HG03469 (cell line): ENCODE measurements around the gene FAM168A.
"Not testable (repeated sequence)": the region's sequence is repeated elsewhere in the genome, so short reads cannot be mapped to it uniquely, and the experiment has no call there.

Experiments
- ATAC-seq: cut with Tn5 transposase; IDR thresholded peaks from one replicate; pipeline ENCODE4 v1.9.1; 2021; ENCODE audit warnings: mild to moderate bottlenecking, moderate library complexity, moderate number of reproducible peaks; ENCODE audit not compliant: unreplicated experiment

FAM168A gene

DNA sequence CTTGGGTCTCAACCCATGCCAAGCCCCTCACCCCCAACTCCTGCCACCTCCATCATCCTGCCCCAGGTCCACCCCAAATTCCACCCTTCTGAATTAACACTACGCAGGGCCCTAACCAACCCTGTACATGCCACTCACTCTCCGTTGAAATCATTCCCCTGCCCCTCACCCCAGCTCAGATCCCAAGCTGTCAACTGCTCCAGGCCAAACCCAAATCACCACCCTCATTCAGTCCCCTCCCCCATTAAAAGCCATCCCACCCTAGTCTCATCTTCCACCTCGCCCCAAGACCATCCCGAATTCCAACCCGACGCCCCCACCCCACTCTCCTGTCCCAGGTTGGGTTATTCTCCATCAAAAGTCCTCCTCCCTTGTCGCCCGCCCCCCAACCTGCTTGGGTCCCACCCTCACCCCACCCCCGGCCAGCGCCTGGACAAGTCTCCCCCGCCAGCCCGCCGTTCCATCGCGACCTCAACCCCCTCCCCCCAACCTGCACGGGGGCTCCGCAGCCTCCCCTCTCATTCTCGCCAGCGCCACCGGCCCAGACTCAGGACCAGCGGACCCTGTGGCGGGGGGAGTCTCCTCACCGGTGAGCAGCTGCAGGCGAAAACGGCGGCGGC, 466 bp downstream of the FAM168A start:
- ATAC-seq, result no peak

DNA sequence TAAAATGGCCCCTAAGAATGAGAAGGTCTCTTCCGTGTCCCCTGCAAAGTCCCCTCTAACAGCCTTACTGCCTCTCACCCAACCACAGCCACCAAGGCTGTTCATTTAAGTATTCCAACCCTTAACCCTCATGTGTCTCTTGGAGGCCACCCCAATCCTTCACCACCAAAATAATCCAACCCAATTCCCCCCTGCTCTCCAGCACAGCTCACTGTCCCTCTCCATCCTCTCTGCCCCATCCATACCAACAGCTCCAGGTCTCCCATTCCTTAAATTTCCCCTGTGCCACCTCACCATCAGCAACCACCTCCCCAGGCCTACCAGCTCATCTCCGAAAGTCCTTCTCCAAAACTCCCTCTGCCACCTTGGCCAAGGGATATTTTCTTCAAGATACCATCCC, 1.4 kb downstream of the FAM168A start:
- ATAC-seq, result no peak

GRCh38 chr11:73592640-73593039, 5.3 kb downstream of the FAM168A start:
- no peak for ATAC-seq

DNA sequence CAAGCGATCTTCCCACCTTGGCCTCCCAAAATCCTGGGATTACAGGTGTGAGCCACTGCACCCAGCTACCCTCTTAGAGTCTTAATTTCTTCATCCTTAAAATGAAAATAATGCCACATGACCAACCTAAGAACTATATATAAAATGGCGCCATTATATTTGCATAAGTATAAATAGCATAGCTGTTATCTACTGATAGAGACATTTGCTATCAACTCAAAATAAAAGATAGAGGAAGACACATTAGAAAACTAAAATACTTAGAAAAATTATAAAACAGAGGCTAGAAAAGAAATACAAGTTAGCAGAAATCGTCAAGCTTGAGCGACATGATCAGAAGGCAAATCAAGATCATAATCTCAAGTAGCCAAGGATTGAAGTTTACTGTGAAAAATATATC, 6.2 kb downstream of the FAM168A start:
- no peak for ATAC-seq

GRCh38 chr11:73590991-73591390, 6.9 kb downstream of the FAM168A start:
- ATAC-seq, result no peak

- no peak for ATAC-seq
These were observed 11.1 kb downstream of the FAM168A start for GRCh38 chr11:73586791-73587190.

- no peak for ATAC-seq
These were observed 11.9 kb downstream of the FAM168A start for GRCh38 chr11:73585834-73586575.

- ATAC-seq, result no peak
These were observed 13.1 kb downstream of the FAM168A start for GRCh38 chr11:73584831-73585230.

- ATAC-seq, result no peak
These were observed 15.3 kb downstream of the FAM168A start for GRCh38 chr11:73582653-73583052.

DNA sequence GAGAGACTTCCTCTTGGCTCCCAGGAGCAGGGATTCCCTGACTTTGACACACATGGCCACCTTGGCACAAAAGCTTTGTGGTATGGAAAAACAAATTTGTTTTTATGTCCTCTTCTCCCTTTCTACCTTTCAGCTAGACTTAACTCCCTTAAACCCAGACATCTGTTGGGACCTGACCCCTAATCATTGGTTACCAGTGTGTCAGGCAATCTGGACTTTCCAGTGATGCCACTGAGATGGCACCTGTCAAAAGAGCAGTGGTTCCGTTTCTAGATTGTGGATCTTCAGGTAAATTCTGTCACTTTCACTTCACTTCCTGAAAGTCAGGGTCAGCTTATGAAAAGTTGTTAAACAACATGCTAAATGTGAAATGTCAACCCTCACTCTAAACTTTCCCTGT, 17.2 kb downstream of the FAM168A start:
- ATAC-seq, result not testable (repeated sequence)

- ATAC-seq, result no peak
These were observed 18.1 kb downstream of the FAM168A start for GRCh38 chr11:73579641-73580434.

DNA sequence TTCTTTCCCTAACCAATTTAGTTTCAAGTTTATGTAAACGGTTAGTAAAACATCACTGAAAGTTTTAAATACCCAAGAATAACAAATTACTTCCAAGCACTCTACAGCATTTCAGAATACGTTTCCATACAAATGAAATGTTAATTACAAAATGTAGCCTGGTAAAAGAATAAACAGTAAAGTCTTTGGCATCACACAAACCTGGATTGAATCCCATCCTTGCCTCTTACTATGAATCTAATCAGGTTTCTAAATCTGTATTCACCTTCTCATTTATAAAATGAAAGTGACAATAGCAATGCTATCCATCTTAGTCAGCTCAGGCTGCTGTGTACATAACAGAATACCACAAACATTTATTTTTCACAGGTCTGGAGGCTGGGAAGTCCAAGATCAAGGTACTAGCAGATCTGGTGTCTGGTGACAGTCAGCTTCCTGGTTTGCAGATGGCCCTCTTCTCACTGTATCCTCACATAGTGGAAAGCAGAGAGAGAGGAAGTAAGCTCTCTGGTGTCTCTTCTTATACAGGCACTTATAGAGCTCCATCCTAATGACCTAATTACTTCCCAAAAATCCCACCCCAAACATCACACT, 19.2 kb downstream of the FAM168A start:
- no peak for ATAC-seq

- ATAC-seq, result no peak
These were observed 20.4 kb downstream of the FAM168A start for GRCh38 chr11:73577496-73577917.

DNA sequence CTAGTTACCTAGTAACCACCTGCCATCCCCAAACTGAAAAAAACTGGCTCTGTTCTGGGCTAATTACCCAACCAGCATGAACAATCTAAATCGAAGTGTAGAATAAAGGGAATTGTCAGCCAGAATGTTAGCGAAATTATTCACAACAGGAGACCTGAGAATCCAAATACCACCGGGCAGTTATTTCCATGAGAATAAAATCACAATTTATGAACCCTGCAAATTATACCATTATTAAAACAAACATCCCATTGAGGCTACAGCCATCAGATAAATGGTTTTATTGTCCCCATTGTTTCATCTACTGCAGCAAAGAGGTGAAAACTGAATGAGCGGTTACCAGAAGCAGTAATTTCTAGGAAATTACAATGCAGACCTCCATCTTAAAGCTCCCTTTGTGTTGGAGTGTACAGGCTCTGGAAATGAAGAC, 21.7 kb downstream of the FAM168A start:
- no peak for ATAC-seq

- not testable (repeated sequence) for ATAC-seq
These were observed 25.9 kb downstream of the FAM168A start for GRCh38 chr11:73571982-73572381.

DNA sequence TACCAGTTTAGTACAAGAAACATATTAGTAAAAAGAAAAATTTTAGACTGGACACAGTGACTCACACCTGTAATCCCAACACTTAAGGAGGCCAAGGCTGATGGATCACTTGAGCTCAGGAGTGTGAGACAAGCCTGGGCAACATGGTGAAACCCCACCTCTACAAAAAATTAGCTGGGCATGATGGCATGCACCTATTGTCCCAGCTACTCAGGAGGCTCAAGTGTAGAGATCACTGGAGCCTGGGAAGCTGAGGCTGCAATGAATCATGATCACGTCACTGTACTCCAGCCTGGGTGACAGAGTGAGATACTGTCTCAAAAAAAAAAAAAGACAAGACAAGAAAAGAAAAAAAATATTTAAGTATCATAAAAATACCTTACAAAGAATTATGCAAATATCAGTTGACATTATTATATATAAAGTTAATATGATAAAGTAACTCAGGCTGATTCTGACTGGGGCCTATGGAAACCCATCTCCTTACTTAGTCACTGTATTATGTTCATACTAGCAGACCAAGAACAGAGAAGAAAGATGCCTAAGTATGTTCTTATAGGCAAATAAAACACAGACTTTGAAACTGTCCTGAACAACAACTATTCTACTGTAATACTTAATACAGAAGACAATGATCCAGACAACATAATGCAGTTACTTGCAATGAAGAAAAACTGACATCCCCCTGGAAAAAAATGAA, 27.3 kb downstream of the FAM168A start:
- no peak for ATAC-seq

DNA sequence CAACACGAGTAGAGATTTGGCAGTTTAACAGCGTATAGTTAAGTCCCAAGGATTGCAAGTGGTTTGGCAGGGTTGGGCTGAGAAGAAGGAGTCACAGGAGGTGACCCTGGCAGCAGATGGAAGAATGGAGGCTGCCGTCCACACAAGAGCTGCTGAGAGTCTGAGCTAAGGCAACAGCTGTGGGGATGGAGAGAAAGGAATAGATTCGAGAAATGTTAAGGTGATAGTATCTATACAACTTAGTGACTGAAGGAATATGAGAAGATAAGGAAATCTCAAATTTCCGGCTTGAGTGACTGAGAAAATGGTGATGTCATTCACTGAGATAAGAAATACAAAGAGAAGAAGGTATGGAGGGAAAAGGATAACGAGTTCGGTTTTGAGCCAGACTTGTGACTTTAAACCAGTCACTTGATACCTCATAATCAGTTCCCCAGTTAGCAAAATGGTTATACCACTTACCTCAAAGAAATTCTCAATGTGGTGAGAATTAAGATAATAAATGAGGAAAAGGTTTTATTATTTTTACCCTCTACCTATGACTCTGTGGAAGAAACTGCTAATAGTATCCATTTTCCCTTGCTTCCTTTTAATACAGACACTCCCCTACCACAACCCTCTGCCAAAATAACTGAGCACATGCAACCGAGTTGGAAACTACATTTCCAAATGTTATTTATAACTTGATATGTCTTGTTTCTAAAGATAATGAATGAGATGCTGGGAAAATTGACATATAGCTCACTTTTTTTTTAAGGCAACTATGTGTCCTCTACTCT, 30.7 kb downstream of the FAM168A start:
- ATAC-seq, result no peak

- no peak for ATAC-seq
These were observed 31.5 kb downstream of the FAM168A start for GRCh38 chr11:73566422-73566821.

GRCh38 chr11:73565804-73566203, 32.1 kb downstream of the FAM168A start:
- ATAC-seq, result no peak

GRCh38 chr11:73564903-73565302, 33.0 kb downstream of the FAM168A start:
- ATAC-seq, result no peak
